ENCODE measurements around the gene ACER3. TPM values are rescaled to one million over a fixed set of nuclear protein-coding genes. Genes with fewer than 3 reads are reported as not detected.

ACER3 gene
- total RNA-seq, 1 donor from 2014 or later = 27.6 TPM

GRCh38 chr11:76841923-76842452 lies 18.7 kb upstream of the ACER3 start:
- no peak overlapping the region for H3K4me3 ChIP-seq (ENCODE audit: low read depth, low read length)

DNA sequence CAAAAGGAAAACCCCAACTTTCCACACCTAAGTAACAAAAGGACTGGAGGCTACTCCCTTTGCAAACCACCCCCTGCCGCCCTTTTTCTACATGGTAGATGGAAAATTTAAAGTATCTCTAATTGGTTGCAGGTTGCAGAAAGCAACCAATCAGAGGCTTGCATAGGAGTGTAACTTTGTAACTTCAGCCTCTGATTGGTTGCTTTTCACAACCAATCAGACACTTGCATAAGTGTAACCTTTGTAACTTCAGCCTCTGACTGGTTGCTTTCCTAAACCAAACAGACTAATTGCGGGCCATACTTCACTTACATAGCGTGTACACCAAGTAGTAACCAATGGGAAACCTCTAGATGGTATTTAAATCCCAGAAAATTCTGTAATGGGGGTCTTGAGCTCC lies 16.8 kb upstream of the ACER3 start:
- DNase-seq (ENCODE audit: low read depth) = no peak
- Histone ChIP-seq H3K27me3 (ENCODE audit: control insufficient read depth, insufficient read depth, low read length) (peaks cover 4% of the 10 kb centered on the region), H3K36me3 (ENCODE audit: control insufficient read depth, insufficient read depth, low read length) (no peaks in the 10 kb centered on the region), H3K4me3 (ENCODE audit: low read depth, low read length) (no peak overlapping the region)
- no peak for TF ChIP-seq CTCF (IDR thresholded peaks at IDR 0.05; ENCODE audit: insufficient read depth, low read length, poor library complexity, severe bottlenecking)

More at GRCh38 chr11:76841923-76842452, 18.7 kb upstream of the ACER3 start:
- peaks cover 7% of the 10 kb centered on the region for H3K27me3 ChIP-seq (ENCODE audit: control insufficient read depth, insufficient read depth, low read length)
- TF ChIP-seq CTCF (IDR thresholded peaks at IDR 0.05; ENCODE audit: insufficient read depth, low read length, poor library complexity, severe bottlenecking) = no peak
- DNase-seq (ENCODE audit: low read depth) = no peak
- H3K36me3 ChIP-seq (ENCODE audit: control insufficient read depth, insufficient read depth, low read length) = no peaks in the 10 kb centered on the region

DNA sequence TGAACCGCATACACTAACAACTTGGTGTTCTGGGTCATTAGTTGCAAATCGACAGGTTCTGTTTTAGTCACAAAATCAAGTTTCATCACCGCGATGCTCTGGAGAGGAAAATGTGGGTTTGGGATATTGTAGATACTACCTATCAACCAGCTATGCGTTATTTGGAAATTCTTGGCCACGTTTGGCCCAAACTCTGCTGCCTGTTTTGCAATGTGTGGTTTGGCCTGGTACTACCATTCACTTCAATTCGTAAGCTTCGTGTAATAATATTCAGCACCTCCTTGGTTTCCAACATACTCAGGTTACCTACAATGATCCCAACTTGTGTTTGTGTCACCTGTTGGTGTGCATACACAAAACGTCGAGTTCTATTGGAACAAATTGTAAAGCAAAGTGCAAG lies 16.2 kb upstream of the ACER3 start:
- H3K36me3 ChIP-seq (ENCODE audit: control insufficient read depth, insufficient read depth, low read length) = no peaks in the 10 kb centered on the region
- H3K4me3 ChIP-seq (ENCODE audit: low read depth, low read length) = no peak overlapping the region
- no peak for TF ChIP-seq CTCF (IDR thresholded peaks at IDR 0.05; ENCODE audit: insufficient read depth, low read length, poor library complexity, severe bottlenecking)
- DNase-seq (ENCODE audit: low read depth) = no peak
- peaks cover 6% of the 10 kb centered on the region for H3K27me3 ChIP-seq (ENCODE audit: control insufficient read depth, insufficient read depth, low read length)

GRCh38 chr11:76845069-76845468 lies 15.6 kb upstream of the ACER3 start:
- Histone ChIP-seq H3K27me3 (ENCODE audit: control insufficient read depth, insufficient read depth, low read length) (peaks cover 6% of the 10 kb centered on the region), H3K4me3 (ENCODE audit: low read depth, low read length) (no peak overlapping the region), H3K36me3 (ENCODE audit: control insufficient read depth, insufficient read depth, low read length) (no peaks in the 10 kb centered on the region)
- TF ChIP-seq CTCF (IDR thresholded peaks at IDR 0.05; ENCODE audit: insufficient read depth, low read length, poor library complexity, severe bottlenecking) = no peak
- DNase-seq (ENCODE audit: low read depth) = no peak

DNA sequence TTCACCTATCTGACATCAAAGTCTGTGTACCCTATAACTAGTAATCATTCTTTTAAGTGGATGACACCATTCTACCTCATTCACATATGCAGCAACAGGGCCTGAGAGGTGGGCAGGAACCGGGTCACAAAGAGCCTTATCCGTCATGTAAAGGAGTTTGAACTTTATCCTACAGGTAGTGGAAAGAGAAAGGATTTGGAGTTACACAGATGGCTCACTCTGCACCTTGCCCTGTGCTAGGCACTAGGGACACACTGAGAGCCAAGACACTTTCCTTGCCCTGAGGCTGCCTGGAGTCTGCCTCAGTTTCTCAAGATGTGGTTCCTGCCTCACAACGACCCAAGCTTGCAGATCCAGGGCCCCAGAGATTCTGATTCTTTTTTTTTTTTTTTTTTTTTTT lies 14.3 kb upstream of the ACER3 start:
- DNase-seq (ENCODE audit: low read depth) = no peak
- TF ChIP-seq CTCF (IDR thresholded peaks at IDR 0.05; ENCODE audit: insufficient read depth, low read length, poor library complexity, severe bottlenecking) = no peak
- Histone ChIP-seq H3K4me3 (ENCODE audit: low read depth, low read length) (no peak overlapping the region), H3K36me3 (ENCODE audit: control insufficient read depth, insufficient read depth, low read length) (no peaks in the 10 kb centered on the region), H3K27me3 (ENCODE audit: control insufficient read depth, insufficient read depth, low read length) (peaks cover 5% of the 10 kb centered on the region)

- DNase-seq (ENCODE audit: low read depth) = no peak
- no peak for TF ChIP-seq CTCF (IDR thresholded peaks at IDR 0.05; ENCODE audit: insufficient read depth, low read length, poor library complexity, severe bottlenecking)
These were observed 11.3 kb upstream of the ACER3 start for GRCh38 chr11:76849376-76849775.

More at GRCh38 chr11:76849376-76849775, 11.3 kb upstream of the ACER3 start:
- Histone ChIP-seq H3K36me3 (ENCODE audit: control insufficient read depth, insufficient read depth, low read length) (no peaks in the 10 kb centered on the region), H3K4me3 (ENCODE audit: low read depth, low read length) (no peak overlapping the region), H3K27me3 (ENCODE audit: control insufficient read depth, insufficient read depth, low read length) (peaks cover 2% of the 10 kb centered on the region)
